WTC11 (cell line): ENCODE measurements around the gene FBXO3.

ENCODE experiments used
- AFF4 ChIP-seq: sonication (generic); formaldehyde crosslinking; IDR thresholded peaks from 2 replicates; pipeline ENCODE4 v1.8.1; 2023; ENCODE audit warnings: mild to moderate bottlenecking, missing genetic modification reagents, borderline replicate concordance
- CTCF ChIP-seq: fragments of 200-600 bp; IDR thresholded peaks from 2 replicates; pipeline ENCODE4 v1.8.0; 2022; ENCODE audit warnings: antibody characterized with exemption
- NFYB ChIP-seq: sonication (generic); formaldehyde crosslinking; conservative IDR thresholded peaks from 2 replicates; pipeline ENCODE4 v1.8.0; 2022; ENCODE audit warnings: low read depth, missing genetic modification reagents
- NR2C2 ChIP-seq: sonication (generic); formaldehyde crosslinking; IDR thresholded peaks from 2 replicates; pipeline ENCODE4 v1.8.0; 2022; ENCODE audit warnings: mild to moderate bottlenecking, missing genetic modification reagents

GRCh38 chr11:33767624-33768023 is 6.7 kb downstream of the FBXO3 start:
- TF ChIP-seq NFYB: no peak
- TF ChIP-seq NR2C2 (CRISPR knock-in tag): no peak
- no peak for TF ChIP-seq CTCF
- no peak for TF ChIP-seq AFF4 (CRISPR knock-in tag)
